Measurements from ENCODE around the gene TMPRSS3. TPM values are rescaled to one million over a fixed set of nuclear protein-coding genes. Genes with fewer than 3 reads are reported as not detected.

The TMPRSS3 gene
- total RNA-seq, 1 experiment from 2014 or later: 10.3 TPM

- BruUV-seq (replicated peaks): no TSS peak
- intact Hi-C loops (cut with micrococcal nuclease; ENCODE audit: unreplicated experiment): no loop called here
- no peak overlapping the region for H3K27ac Mint-ChIP-seq (ENCODE audit: unreplicated experiment)
- H3K4me1 Mint-ChIP-seq (ENCODE audit: low read depth, unreplicated experiment): peaks cover 8% of the 10 kb centered on the region
- CTCF ChIA-PET: interaction anchor here (0.6 to 1.6 kb wide), 5 partner anchors 23 to 193 kb away, joined by 3 to 5 read pairs (median 4); no protein-coding TSS in a partner anchor
- no peaks in the 10 kb centered on the region for H3K9me3 Mint-ChIP-seq (ENCODE audit: low read depth, unreplicated experiment)
- TF ChIP-seq CTCF (IDR thresholded peaks at IDR 0.05; ENCODE audit: unreplicated experiment): peak; percentile 30
- H3K36me3 Mint-ChIP-seq (ENCODE audit: insufficient read depth, unreplicated experiment): no peaks in the 10 kb centered on the region
- peaks cover 14% of the 10 kb centered on the region for H3K27me3 Mint-ChIP-seq (ENCODE audit: unreplicated experiment)
- peak overlapping the region; percentile 30 for H3K4me3 Mint-ChIP-seq (ENCODE audit: low read depth, unreplicated experiment)
- DNase-seq: peak; percentile 76
These were observed 57.8 kb downstream of the TMPRSS3 start for GRCh38 chr21:42337830-42338728.

GRCh38 chr21:42337276-42337675 lies 58.6 kb downstream of the TMPRSS3 start:
- intact Hi-C loops (cut with micrococcal nuclease; ENCODE audit: unreplicated experiment): no loop called here
- Mint-ChIP-seq H3K9me3 (ENCODE audit: low read depth, unreplicated experiment) (no peaks in the 10 kb centered on the region), H3K27ac (ENCODE audit: unreplicated experiment) (no peak overlapping the region), H3K4me1 (ENCODE audit: low read depth, unreplicated experiment) (peaks cover 8% of the 10 kb centered on the region), H3K36me3 (ENCODE audit: insufficient read depth, unreplicated experiment) (no peaks in the 10 kb centered on the region), H3K4me3 (ENCODE audit: low read depth, unreplicated experiment) (peak overlapping the region; percentile 30), H3K27me3 (ENCODE audit: unreplicated experiment) (peaks cover 14% of the 10 kb centered on the region)
- CTCF ChIA-PET: interaction anchor here (0.6 to 1.1 kb wide), 2 partner anchors 27 to 28 kb away, joined by 3 to 5 read pairs; no protein-coding TSS in a partner anchor
- no TSS peak for BruUV-seq (replicated peaks)
- no peak for TF ChIP-seq CTCF (IDR thresholded peaks at IDR 0.05; ENCODE audit: unreplicated experiment)
- DNase-seq: no peak

- H3K27ac Mint-ChIP-seq (ENCODE audit: unreplicated experiment): no peak overlapping the region
- CTCF ChIA-PET: interaction anchor here (0.6 kb wide), 1 partner anchor 92 kb away, joined by 6 read pairs; no protein-coding TSS in a partner anchor
These were observed 59.8 kb downstream of the TMPRSS3 start for GRCh38 chr21:42336054-42336453.

More at GRCh38 chr21:42336054-42336453, 59.8 kb downstream of the TMPRSS3 start:
- no TSS peak for BruUV-seq (replicated peaks)
- peaks cover 2% of the 10 kb centered on the region for H3K9me3 Mint-ChIP-seq (ENCODE audit: low read depth, unreplicated experiment)
- no peak for DNase-seq
- H3K36me3 Mint-ChIP-seq (ENCODE audit: insufficient read depth, unreplicated experiment): no peaks in the 10 kb centered on the region
- no peak overlapping the region for H3K4me3 Mint-ChIP-seq (ENCODE audit: low read depth, unreplicated experiment)
- peaks cover 27% of the 10 kb centered on the region for H3K27me3 Mint-ChIP-seq (ENCODE audit: unreplicated experiment)
- intact Hi-C loops (cut with micrococcal nuclease; ENCODE audit: unreplicated experiment): no loop called here
- TF ChIP-seq CTCF (IDR thresholded peaks at IDR 0.05; ENCODE audit: unreplicated experiment): no peak
- peaks cover 8% of the 10 kb centered on the region for H3K4me1 Mint-ChIP-seq (ENCODE audit: low read depth, unreplicated experiment)

Data from Calu3 (cell line).